ENCODE results near the gene GDF2. TPM values are rescaled to one million over a fixed set of nuclear protein-coding genes. Genes with fewer than 3 reads are reported as not detected.

The GDF2 gene
- total and polyA plus RNA-seq, 2 experiments from 2014 or later: not detected

GRCh38 chr10:47346581-47347302 lies 24.5 kb downstream of the GDF2 start:
- Histone ChIP-seq H3F3A (ENCODE audit: insufficient read depth) (no peaks in the 10 kb centered on the region), H3K27me3 (replicated peaks; ENCODE audit: insufficient read depth) (peaks cover 35% of the 10 kb centered on the region), H3K9me3 (ENCODE audit: low read depth) (no peaks in the 10 kb centered on the region), H3K4me2 (ENCODE audit: unreplicated experiment) (no peak overlapping the region), H3K27ac (no peak overlapping the region), H3K9ac (no peak overlapping the region), H3K36me3 (ENCODE audit: low read depth) (no peaks in the 10 kb centered on the region), H3K9me2 (ENCODE audit: insufficient read depth) (no peaks in the 10 kb centered on the region), H3K4me3 (no peak overlapping the region), H2AFZ (no peak overlapping the region), H3K4me1 (ENCODE audit: insufficient read depth) (no peaks in the 10 kb centered on the region), H4K20me1 (ENCODE audit: insufficient read depth) (no peaks in the 10 kb centered on the region), H3K79me2 (ENCODE audit: insufficient read depth) (no peaks in the 10 kb centered on the region)
- no peak for TF ChIP-seq EZH2 (IDR thresholded peaks at IDR 0.05; ENCODE audit: insufficient read depth, poor library complexity, severe bottlenecking)
- TF ChIP-seq EZH2phosphoT487 (IDR thresholded peaks at IDR 0.05; ENCODE audit: insufficient read depth, low read depth): no peak
- DNase-seq: no peak
- in situ Hi-C loops (cut with MboI): no loop called here
- WGBS, 2 experiments (ENCODE audit: low coverage in 1 of 2, low lambda C conversion rate in 2 of 2, missing lambda C conversion rate in 2 of 2): 52% methylated on average over 13 of the region's 13 CpGs

- Histone ChIP-seq H3K27ac (no peak overlapping the region), H3F3A (ENCODE audit: insufficient read depth) (no peaks in the 10 kb centered on the region), H2AFZ (no peak overlapping the region), H3K9me2 (ENCODE audit: insufficient read depth) (no peaks in the 10 kb centered on the region), H3K4me1 (ENCODE audit: insufficient read depth) (no peaks in the 10 kb centered on the region), H3K9me3 (ENCODE audit: low read depth) (no peaks in the 10 kb centered on the region), H3K36me3 (ENCODE audit: low read depth) (no peaks in the 10 kb centered on the region), H3K4me2 (ENCODE audit: unreplicated experiment) (no peak overlapping the region), H4K20me1 (ENCODE audit: insufficient read depth) (no peaks in the 10 kb centered on the region), H3K27me3 (replicated peaks; ENCODE audit: insufficient read depth) (peaks cover 30% of the 10 kb centered on the region), H3K79me2 (ENCODE audit: insufficient read depth) (no peaks in the 10 kb centered on the region), H3K4me3 (no peak overlapping the region), H3K9ac (no peak overlapping the region)
- TF ChIP-seq EZH2phosphoT487 (IDR thresholded peaks at IDR 0.05; ENCODE audit: insufficient read depth, low read depth): no peak
- TF ChIP-seq EZH2 (IDR thresholded peaks at IDR 0.05; ENCODE audit: insufficient read depth, poor library complexity, severe bottlenecking): no peak
- 39 to 43% methylated on average over 4 of the region's 4 CpGs for WGBS, 2 experiments (ENCODE audit: low coverage in 1 of 2, low lambda C conversion rate in 2 of 2, missing lambda C conversion rate in 2 of 2)
- no peak for DNase-seq
- in situ Hi-C loops (cut with MboI): no loop called here
Measured at GRCh38 chr10:47347303-47347675, 25.0 kb downstream of the GDF2 start.

GRCh38 chr10:47348138-47348651 lies 25.9 kb downstream of the GDF2 start, which contains the start of gene RBP3:
Gene RBP3, plus strand, starts transcription at chr10:47348363. Its CDS starts 122 bp downstream, at chr10:47348485.
- no peaks in the 10 kb centered on the region for H3K9me3 ChIP-seq (ENCODE audit: low read depth)
- H3K9me2 ChIP-seq (ENCODE audit: insufficient read depth): no peaks in the 10 kb centered on the region
- in situ Hi-C loops (cut with MboI): no loop called here
- H3K27me3 ChIP-seq (replicated peaks; ENCODE audit: insufficient read depth): peaks cover 29% of the 10 kb centered on the region
- no peak within 1 kb of the TSS for H3K4me2 ChIP-seq (ENCODE audit: unreplicated experiment)
- no peaks in the 10 kb centered on the region for H3K79me2 ChIP-seq (ENCODE audit: insufficient read depth)
- no peak within 1 kb of the TSS for H3K9ac ChIP-seq
- TF ChIP-seq EZH2phosphoT487 (IDR thresholded peaks at IDR 0.05; ENCODE audit: insufficient read depth, low read depth) (no peak), EZH2 (IDR thresholded peaks at IDR 0.05; ENCODE audit: insufficient read depth, poor library complexity, severe bottlenecking) (no peak)
- no peak within 1 kb of the TSS for H3K27ac ChIP-seq
- no peaks in the 10 kb centered on the region for H3K4me1 ChIP-seq (ENCODE audit: insufficient read depth)
- H4K20me1 ChIP-seq (ENCODE audit: insufficient read depth): no peaks in the 10 kb centered on the region
- no peaks in the 10 kb centered on the region for H3K36me3 ChIP-seq (ENCODE audit: low read depth)
- no peak within 1 kb of the TSS for H3K4me3 ChIP-seq
- H3F3A ChIP-seq (ENCODE audit: insufficient read depth): no peaks in the 10 kb centered on the region
- WGBS, 2 experiments (ENCODE audit: low coverage in 1 of 2, low lambda C conversion rate in 2 of 2, missing lambda C conversion rate in 2 of 2): 49 to 50% methylated on average over 5 of the region's 5 CpGs
- DNase-seq: no peak
- no peak within 1 kb of the TSS for H2AFZ ChIP-seq

- H2AFZ ChIP-seq: no peak overlapping the region
- no peaks in the 10 kb centered on the region for H3K79me2 ChIP-seq (ENCODE audit: insufficient read depth)
- no peak for DNase-seq
- no peak overlapping the region for H3K4me2 ChIP-seq (ENCODE audit: unreplicated experiment)
- no peaks in the 10 kb centered on the region for H3K4me1 ChIP-seq (ENCODE audit: insufficient read depth)
- WGBS, 2 experiments (ENCODE audit: low coverage in 1 of 2, low lambda C conversion rate in 2 of 2, missing lambda C conversion rate in 2 of 2): 73 to 77% methylated on average over 35 to 36 of the region's 36 CpGs
- TF ChIP-seq EZH2 (IDR thresholded peaks at IDR 0.05; ENCODE audit: insufficient read depth, poor library complexity, severe bottlenecking): no peak
- TF ChIP-seq EZH2phosphoT487 (IDR thresholded peaks at IDR 0.05; ENCODE audit: insufficient read depth, low read depth): no peak
- no peaks in the 10 kb centered on the region for H3K9me3 ChIP-seq (ENCODE audit: low read depth)
- no peak overlapping the region for H3K27ac ChIP-seq
- no peaks in the 10 kb centered on the region for H3F3A ChIP-seq (ENCODE audit: insufficient read depth)
- no peaks in the 10 kb centered on the region for H3K9me2 ChIP-seq (ENCODE audit: insufficient read depth)
- in situ Hi-C loops (cut with MboI): no loop called here
- H3K36me3 ChIP-seq (ENCODE audit: low read depth): no peaks in the 10 kb centered on the region
- no peak overlapping the region for H3K4me3 ChIP-seq
- no peak overlapping the region for H3K9ac ChIP-seq
- peaks cover 27% of the 10 kb centered on the region for H3K27me3 ChIP-seq (replicated peaks; ENCODE audit: insufficient read depth)
- no peaks in the 10 kb centered on the region for H4K20me1 ChIP-seq (ENCODE audit: insufficient read depth)
Measured at GRCh38 chr10:47348661-47349470, 26.6 kb downstream of the GDF2 start.

Data from GM23248 (cell line).